Astrocyte (in vitro differentiated cells and primary cell): Measurements from ENCODE around the gene DENND4C. TPM values are rescaled to one million over a fixed set of nuclear protein-coding genes. Genes with fewer than 3 reads are reported as not detected.

ENCODE experiments used
- DNase-seq: peaks from one replicate; pipeline ENCODE4 v3.0.0-alpha.2; 2010; ENCODE audit warnings: low read depth
- FAIRE-seq: peaks from 2 replicates; lab custom pipeline; 2011; peaks lifted over from hg19 to GRCh38; lab: Jason Lieb, UNC
- H2AFZ ChIP-seq: 2 replicates; pipeline ENCODE4 v1.6.0; 2012; ENCODE audit warnings: low read depth, low read length, inconsistent platforms
- H3K27ac ChIP-seq: 2 replicates; pipeline ENCODE4 v1.5.1; 2011; ENCODE audit warnings: low read depth, low read length, inconsistent platforms
- H3K27me3 ChIP-seq: 2 replicates; pipeline ENCODE4 v1.6.0; 2011; ENCODE audit warnings: low read length, inconsistent platforms; ENCODE audit not compliant: insufficient read depth
- H3K36me3 ChIP-seq: 2 replicates; pipeline ENCODE4 v1.5.1; 2011; ENCODE audit warnings: low read length, inconsistent platforms; ENCODE audit not compliant: insufficient read depth
- H3K4me1 ChIP-seq: 2 replicates; pipeline ENCODE4 v1.5.1; 2011; ENCODE audit warnings: low read length, inconsistent platforms; ENCODE audit not compliant: insufficient read depth
- H3K4me2 ChIP-seq: 2 replicates; pipeline ENCODE4 v1.6.0; 2012; ENCODE audit warnings: low read length, inconsistent platforms
- H3K4me3 ChIP-seq: 2 replicates; pipeline ENCODE4 v1.5.1; 2011; ENCODE audit warnings: low read depth, mild to moderate bottlenecking, low read length, inconsistent platforms; ENCODE audit not compliant: insufficient read depth
- H3K79me2 ChIP-seq: 2 replicates; pipeline ENCODE4 v1.6.0; 2012; ENCODE audit warnings: mild to moderate bottlenecking, low read length, inconsistent platforms; ENCODE audit not compliant: insufficient read depth
- H3K9ac ChIP-seq: 2 replicates; pipeline ENCODE4 v1.6.0; 2012; ENCODE audit warnings: mild to moderate bottlenecking, low read length, inconsistent platforms
- H3K9me3 ChIP-seq: 2 replicates; pipeline ENCODE4 v1.5.1; 2012; ENCODE audit warnings: low read depth, mild to moderate bottlenecking, low read length, inconsistent platforms; ENCODE audit not compliant: insufficient read depth
- H4K20me1 ChIP-seq: 2 replicates; pipeline ENCODE4 v1.6.0; 2012; ENCODE audit warnings: low read length, inconsistent platforms; ENCODE audit not compliant: insufficient read depth
- H3K27ac Mint-ChIP-seq: one replicate; pipeline ENCODE4 v1.8.0; 2021; ENCODE audit warnings: mild to moderate bottlenecking, mixed read lengths; ENCODE audit not compliant: unreplicated experiment
- H3K27me3 Mint-ChIP-seq: one replicate; pipeline ENCODE4 v1.8.0; 2021; ENCODE audit warnings: low read depth, mixed read lengths; ENCODE audit not compliant: unreplicated experiment
- H3K36me3 Mint-ChIP-seq: one replicate; pipeline ENCODE4 v1.8.0; 2021; ENCODE audit warnings: low read depth, mixed read lengths; ENCODE audit not compliant: unreplicated experiment
- H3K4me1 Mint-ChIP-seq: one replicate; pipeline ENCODE4 v1.8.0; 2021; ENCODE audit warnings: low read depth, mixed read lengths; ENCODE audit not compliant: unreplicated experiment
- H3K4me3 Mint-ChIP-seq: one replicate; pipeline ENCODE4 v1.8.0; 2021; ENCODE audit warnings: mild to moderate bottlenecking, moderate library complexity, mixed read lengths; ENCODE audit not compliant: unreplicated experiment
- H3K9me3 Mint-ChIP-seq: one replicate; pipeline ENCODE4 v1.8.0; 2021; ENCODE audit warnings: mild to moderate bottlenecking, mixed read lengths; ENCODE audit not compliant: unreplicated experiment
- CTCF ChIP-seq: IDR thresholded peaks from 2 replicates; pipeline ENCODE4 v1.5.1; 2011; ENCODE audit warnings: low read depth, mild to moderate bottlenecking, inconsistent platforms, low read length, moderate library complexity; ENCODE audit not compliant: insufficient read depth
- EZH2 ChIP-seq: IDR thresholded peaks from 2 replicates; pipeline ENCODE4 v1.6.1; 2012; ENCODE audit warnings: mild to moderate bottlenecking, low read length, inconsistent platforms; ENCODE audit not compliant: insufficient read depth
- total RNA-seq: library from RNA; stranded (reverse); gene quantifications from 2 replicates; pipeline ENCODE4 v1.2.1, GENCODE V29; 2021

Gene DENND4C
- total RNA-seq, 1 donor from 2014 or later, result 19.6 TPM

DNA sequence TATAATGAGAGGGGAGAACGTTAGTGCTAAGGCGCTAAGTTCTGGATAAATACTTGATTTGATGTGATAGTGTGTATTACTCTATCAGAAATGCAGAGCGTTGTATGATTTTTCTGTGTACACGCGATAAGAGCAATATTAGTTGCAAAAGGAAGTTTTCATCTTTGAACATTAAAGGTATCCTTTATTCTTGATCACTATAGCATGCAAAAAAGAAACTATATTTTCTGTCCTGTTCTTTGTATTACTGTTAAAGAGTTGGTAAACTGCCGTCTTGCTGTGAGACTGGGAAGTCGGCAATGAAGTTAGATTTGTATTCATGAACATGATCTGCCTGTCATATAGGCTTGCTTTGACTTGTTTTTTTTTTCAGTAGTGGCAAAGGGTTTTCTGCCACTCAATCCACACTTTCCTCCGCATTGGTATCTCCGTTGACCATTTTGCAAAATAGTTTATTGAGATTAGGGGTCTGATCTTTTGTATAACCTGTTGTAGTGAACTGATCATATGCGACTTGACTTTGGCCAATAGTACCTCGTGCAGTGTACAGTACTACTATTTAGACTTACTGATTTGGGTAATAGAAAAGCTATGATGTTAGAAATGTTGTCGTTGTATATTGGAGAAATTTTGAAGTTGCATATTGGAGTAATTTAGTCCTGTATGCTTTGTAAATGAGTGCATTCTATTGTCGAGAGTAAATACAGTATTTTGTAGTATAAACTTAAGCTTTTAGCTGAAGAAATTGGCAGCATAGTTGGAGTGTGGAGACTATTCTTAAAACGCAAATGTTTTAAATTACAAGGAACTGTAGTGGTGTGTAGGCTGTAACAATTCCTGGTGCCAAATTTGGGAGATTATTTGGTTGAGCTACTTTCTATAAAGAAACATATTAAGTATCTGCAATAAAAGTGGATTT, 1.7 kb downstream of the DENND4C start:
- Histone ChIP-seq H3K36me3 (no peaks in the 10 kb centered on the region), H3K4me1 (peaks cover 14% of the 10 kb centered on the region), H3K4me2 (peak overlapping the region; percentile 97), H3K4me3 (peak overlapping the region; percentile 77), H4K20me1 (peaks cover 46% of the 10 kb centered on the region), H2AFZ (peak overlapping the region; percentile 12), H3K79me2 (peaks cover 60% of the 10 kb centered on the region), H3K9me3 (no peaks in the 10 kb centered on the region), H3K27me3 (no peaks in the 10 kb centered on the region), H3K27ac (no peak overlapping the region), H3K9ac (peak overlapping the region; percentile 96)
- Mint-ChIP-seq H3K27me3 (no peaks in the 10 kb centered on the region), H3K36me3 (no peaks in the 10 kb centered on the region), H3K9me3 (no peaks in the 10 kb centered on the region), H3K4me1 (no peaks in the 10 kb centered on the region), H3K27ac (no peak overlapping the region), H3K4me3 (no peak overlapping the region)
- DNase-seq (no peak), FAIRE-seq (no peak)
- no peak for TF ChIP-seq EZH2
- TF ChIP-seq CTCF, result no peak

GRCh38 chr9:19232823-19233194, 2.3 kb downstream of the DENND4C start:
- Histone ChIP-seq H2AFZ (no peak overlapping the region), H3K9me3 (no peaks in the 10 kb centered on the region), H3K9ac (peak overlapping the region; percentile 1), H3K36me3 (no peaks in the 10 kb centered on the region), H3K4me2 (peak overlapping the region; percentile 97), H3K27ac (no peak overlapping the region), H3K79me2 (peaks cover 67% of the 10 kb centered on the region), H4K20me1 (peaks cover 49% of the 10 kb centered on the region), H3K4me1 (peaks cover 14% of the 10 kb centered on the region), H3K27me3 (no peaks in the 10 kb centered on the region), H3K4me3 (peak overlapping the region; percentile 77)
- Mint-ChIP-seq H3K4me3 (no peak overlapping the region), H3K36me3 (no peaks in the 10 kb centered on the region), H3K27ac (no peak overlapping the region), H3K9me3 (no peaks in the 10 kb centered on the region), H3K27me3 (no peaks in the 10 kb centered on the region), H3K4me1 (no peaks in the 10 kb centered on the region)
- FAIRE-seq (no peak), DNase-seq (peak; percentile 57)
- TF ChIP-seq CTCF, result no peak

DNA sequence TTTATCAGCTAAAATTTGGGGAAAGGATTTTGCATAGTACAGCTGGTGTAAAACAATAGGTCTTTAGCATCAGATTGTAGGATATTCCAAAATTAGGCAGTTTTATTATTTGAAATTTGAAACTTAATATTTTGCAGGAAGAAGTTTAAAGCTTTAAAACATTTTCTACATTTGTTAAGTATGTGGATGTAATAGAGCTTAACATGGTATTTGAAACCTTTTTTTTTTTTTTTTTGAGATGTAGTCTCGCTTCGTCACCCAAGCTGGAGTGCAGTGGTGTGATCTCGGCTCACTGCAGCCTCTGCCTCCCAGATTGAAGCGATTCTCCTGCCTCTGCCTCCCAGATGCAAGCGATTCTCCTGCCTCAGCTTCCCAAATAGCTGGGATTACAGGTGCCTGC, 2.9 kb downstream of the DENND4C start:
- Mint-ChIP-seq H3K4me3 (no peak overlapping the region), H3K9me3 (no peaks in the 10 kb centered on the region), H3K27ac (no peak overlapping the region), H3K4me1 (no peaks in the 10 kb centered on the region), H3K27me3 (no peaks in the 10 kb centered on the region), H3K36me3 (no peaks in the 10 kb centered on the region)
- Histone ChIP-seq H3K4me1 (peaks cover 14% of the 10 kb centered on the region), H3K9ac (peak overlapping the region; percentile 1), H3K4me3 (no peak overlapping the region), H3K27me3 (no peaks in the 10 kb centered on the region), H3K4me2 (peak overlapping the region; percentile 97), H3K79me2 (peaks cover 68% of the 10 kb centered on the region), H4K20me1 (peaks cover 49% of the 10 kb centered on the region), H2AFZ (no peak overlapping the region), H3K36me3 (no peaks in the 10 kb centered on the region), H3K27ac (no peak overlapping the region), H3K9me3 (no peaks in the 10 kb centered on the region)
- TF ChIP-seq CTCF, result no peak
- FAIRE-seq (no peak), DNase-seq (no peak)
